ENCODE data around the gene ABLIM2.

GRCh38 chr4:8177956-8178355 is 19.3 kb upstream of the ABLIM2 start:
- TF ChIP-seq CTCF (conservative IDR thresholded peaks at IDR 0.05; ENCODE audit: low read depth, low read length): no peak
- no peak for TF ChIP-seq EZH2 (IDR thresholded peaks at IDR 0.05; ENCODE audit: borderline replicate concordance, low read depth, low read length, poor library complexity, severe bottlenecking)
